Lung (tissue), 12 donors: ENCODE measurements around the gene ASZ1. TPM values are rescaled to one million over a fixed set of nuclear protein-coding genes. Genes with fewer than 3 reads are reported as not detected.

ENCODE experiments used
- ATAC-seq: fragments of 200-7000 bp; cut with Tn5 transposase; one replicate; pipeline ENCODE4 v1.9.1; 2020; ENCODE audit warnings: moderate number of reproducible peaks; ENCODE audit not compliant: insufficient read depth, low FRiP score
- DNase-seq, 3 donors: peaks; one replicate each; pipeline ENCODE4 v3.0.0-alpha.2; 2013 to 2017
- H3K27ac ChIP-seq, 2 donors: one replicate each; pipeline ENCODE4 v1.5.1; 2013; ENCODE audit warnings: mild to moderate bottlenecking in 2 of 2, moderate library complexity in 2 of 2, control low read depth in 1 of 2, inconsistent platforms in 1 of 2, low read depth in 1 of 2, low read length in 1 of 2
- H3K27me3 ChIP-seq, 3 donors: one replicate each; pipeline ENCODE4 v1.5.1; 2013; ENCODE audit warnings: low read length in 2 of 3; ENCODE audit not compliant: control insufficient read depth in 3 of 3, insufficient read depth in 3 of 3
- H3K36me3 ChIP-seq, 4 donors: one replicate each; pipeline ENCODE4 v1.5.1; 2013; ENCODE audit warnings: low read length in 4 of 4, mild to moderate bottlenecking in 1 of 4, moderate library complexity in 1 of 4; ENCODE audit not compliant: control insufficient read depth in 4 of 4, insufficient read depth in 4 of 4
- H3K4me1 ChIP-seq, 5 donors: one replicate each; pipeline ENCODE4 v1.5.1; 2013; ENCODE audit warnings: low read length in 5 of 5, mild to moderate bottlenecking in 2 of 5, moderate library complexity in 1 of 5; ENCODE audit not compliant: control insufficient read depth in 5 of 5, insufficient read depth in 5 of 5
- H3K4me3 ChIP-seq: one replicate; pipeline ENCODE4 v1.5.1; 2013; ENCODE audit warnings: mild to moderate bottlenecking, control low read depth, moderate library complexity
- H3K9ac ChIP-seq, 2 donors: one replicate each; pipeline ENCODE4 v1.5.1; 2013; ENCODE audit warnings: low read length in 2 of 2, control low read depth in 1 of 2; ENCODE audit not compliant: insufficient read depth in 1 of 2
- H3K9me3 ChIP-seq, 4 donors: one replicate each; pipeline ENCODE4 v1.5.1; 2013; ENCODE audit warnings: low read length in 3 of 4, mild to moderate bottlenecking in 1 of 4, moderate library complexity in 1 of 4; ENCODE audit not compliant: control insufficient read depth in 4 of 4, insufficient read depth in 3 of 4
- WGBS, 2 donors: extraction: QIAGEN DNeasy Blood & Tissue Kit; methylation state at CpG; one replicate each; pipeline ENCODE4 v1.1.7; 2013; 5-methylcytosine and 5-hydroxymethylcytosine counted together
- polyA plus RNA-seq, 2 donors: library from polyadenylated mRNA; stranded (reverse); fragments of 200-250 nt; gene quantifications; one replicate each; pipeline ENCODE4 v1.2.1, GENCODE V29; 2013
- total RNA-seq, 2 donors: library from RNA; depleted of rRNA in 1 of 2; stranded (reverse); fragments of >200 nt in 1 of 2; gene quantifications; one replicate each; pipeline ENCODE4 v1.2.1, GENCODE V29; 2014 to 2021
- TF ChIP-seq, protein P1 (sequence below): IDR thresholded peaks from 2 replicates; pipeline ENCODE4 v1.5.1; 2012; ENCODE audit warnings: mild to moderate bottlenecking; ENCODE audit errors: control extremely low read depth, extremely low read depth
- donor health status: control.
- donor health status: control.
- donor health status: Bipolar disorder and iron deficiency.
- donor health status: healthy.
- donor health status: DM: yes; HTN: yes; CAD: no.

The ASZ1 gene
- total and polyA plus RNA-seq, 4 donors: 0.05 to 0.40 (median 0.11) TPM

DNA sequence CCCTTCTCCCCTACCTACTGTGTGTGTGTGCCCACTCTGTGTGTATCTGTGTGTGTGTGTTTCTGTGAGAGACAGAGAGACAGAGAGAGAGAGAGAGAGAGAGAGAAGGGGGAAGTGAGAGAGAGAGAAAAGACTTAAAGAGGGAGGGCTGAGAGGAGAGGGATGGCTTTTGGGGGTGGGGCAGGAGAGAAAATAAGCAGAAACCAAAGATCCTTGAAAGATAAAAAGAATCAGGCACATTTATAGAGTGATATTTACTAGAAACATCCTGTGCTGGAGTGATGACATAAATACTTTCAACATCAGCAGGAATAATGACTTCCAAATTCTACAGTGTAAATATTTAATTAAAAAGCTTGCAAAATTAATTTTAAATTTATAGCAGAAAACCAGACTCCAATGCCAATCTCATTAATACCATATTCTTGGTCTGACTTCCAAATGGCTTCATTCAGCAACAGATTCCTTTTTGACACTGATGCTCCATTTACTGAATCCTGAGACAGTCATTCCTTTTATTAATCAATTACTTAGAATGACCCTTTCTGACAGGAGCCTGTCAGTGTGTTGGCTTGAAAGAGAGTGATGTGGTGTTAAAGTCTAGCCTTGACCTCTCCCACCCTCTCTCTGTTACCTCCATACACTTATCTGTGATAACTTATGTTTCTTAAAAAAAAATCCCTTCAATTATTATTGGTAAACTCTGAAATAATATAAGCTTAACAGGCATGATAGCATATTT lies 62.8 kb downstream of the ASZ1 start:
- Histone ChIP-seq H3K27me3 (no peaks in the 10 kb centered on the region), H3K4me3 (no peak overlapping the region), H3K27ac (no peak overlapping the region), H3K4me1 (peaks cover 0 to 50% (median 0%) of the 10 kb centered on the region in 5 donors), H3K9ac (no peak overlapping the region), H3K9me3 (no peaks in the 10 kb centered on the region), H3K36me3 (no peaks in the 10 kb centered on the region)
- DNase-seq (peak; percentile 72 to 97 (median 96)), ATAC-seq (no peak)
- TF ChIP-seq, protein P1, sequence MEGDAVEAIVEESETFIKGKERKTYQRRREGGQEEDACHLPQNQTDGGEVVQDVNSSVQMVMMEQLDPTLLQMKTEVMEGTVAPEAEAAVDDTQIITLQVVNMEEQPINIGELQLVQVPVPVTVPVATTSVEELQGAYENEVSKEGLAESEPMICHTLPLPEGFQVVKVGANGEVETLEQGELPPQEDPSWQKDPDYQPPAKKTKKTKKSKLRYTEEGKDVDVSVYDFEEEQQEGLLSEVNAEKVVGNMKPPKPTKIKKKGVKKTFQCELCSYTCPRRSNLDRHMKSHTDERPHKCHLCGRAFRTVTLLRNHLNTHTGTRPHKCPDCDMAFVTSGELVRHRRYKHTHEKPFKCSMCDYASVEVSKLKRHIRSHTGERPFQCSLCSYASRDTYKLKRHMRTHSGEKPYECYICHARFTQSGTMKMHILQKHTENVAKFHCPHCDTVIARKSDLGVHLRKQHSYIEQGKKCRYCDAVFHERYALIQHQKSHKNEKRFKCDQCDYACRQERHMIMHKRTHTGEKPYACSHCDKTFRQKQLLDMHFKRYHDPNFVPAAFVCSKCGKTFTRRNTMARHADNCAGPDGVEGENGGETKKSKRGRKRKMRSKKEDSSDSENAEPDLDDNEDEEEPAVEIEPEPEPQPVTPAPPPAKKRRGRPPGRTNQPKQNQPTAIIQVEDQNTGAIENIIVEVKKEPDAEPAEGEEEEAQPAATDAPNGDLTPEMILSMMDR: no peak

DNA sequence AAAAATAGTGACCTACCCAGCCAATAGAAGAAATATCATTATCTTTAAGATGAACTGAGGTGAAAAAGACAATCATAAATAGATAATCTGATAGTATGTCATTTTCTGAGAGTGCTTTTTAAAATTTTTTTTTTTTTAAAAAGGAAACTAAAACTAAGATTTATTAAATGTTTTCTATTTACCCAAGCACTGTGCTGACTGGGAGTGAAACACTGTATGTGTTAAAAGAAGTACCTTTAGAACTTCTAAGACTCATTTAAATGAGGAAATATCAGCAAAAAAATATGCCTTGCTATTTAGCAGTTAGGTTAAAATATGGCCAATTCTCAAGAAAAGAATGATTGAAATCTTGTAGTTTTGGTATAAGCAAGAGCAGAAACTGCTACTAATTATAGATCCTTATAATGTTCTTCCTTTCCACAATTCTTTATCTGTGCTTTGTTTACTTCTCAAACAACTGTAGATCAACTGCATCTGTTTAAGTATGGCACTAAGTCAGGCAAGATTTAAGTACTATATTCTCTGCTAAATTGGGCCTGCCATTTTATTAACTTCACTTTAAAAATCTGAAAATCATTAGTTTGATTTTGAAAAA lies 64.9 kb downstream of the ASZ1 start:
- H3K4me3 ChIP-seq: no peak overlapping the region
- H3K36me3 ChIP-seq: no peaks in the 10 kb centered on the region
- TF ChIP-seq, protein P1: no peak
- no peak overlapping the region for H3K27ac ChIP-seq
- H3K4me1 ChIP-seq: peaks cover 0 to 50% (median 0%) of the 10 kb centered on the region in 5 donors
- no peaks in the 10 kb centered on the region for H3K9me3 ChIP-seq
- peak overlapping the region in 1 of 2 donors; percentile 8 for H3K9ac ChIP-seq
- ATAC-seq: no peak
- DNase-seq: peak in 2 of 3 donors; percentile 60
- no peaks in the 10 kb centered on the region for H3K27me3 ChIP-seq

DNA sequence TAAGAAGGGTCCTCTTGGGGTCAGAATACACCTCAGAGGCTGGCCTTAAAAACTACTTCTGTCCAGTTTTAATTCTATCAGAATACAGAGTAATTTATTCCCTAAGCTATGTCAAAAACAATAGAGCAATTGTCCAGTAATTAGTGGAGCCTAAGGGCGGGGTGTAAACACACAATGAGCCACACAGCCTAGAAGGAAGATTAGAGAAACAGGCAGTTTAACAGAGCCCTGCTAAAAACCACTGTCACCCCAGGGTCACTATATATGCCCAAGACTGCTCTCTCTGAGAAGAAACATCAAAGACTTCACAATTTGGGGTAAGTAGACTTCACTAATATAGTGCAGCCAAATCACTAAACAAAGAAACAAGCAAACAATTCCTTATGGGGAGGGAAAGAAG lies 77.3 kb downstream of the ASZ1 start:
- Histone ChIP-seq H3K27me3 (no peaks in the 10 kb centered on the region), H3K36me3 (no peaks in the 10 kb centered on the region), H3K27ac (no peak overlapping the region), H3K4me3 (no peak overlapping the region), H3K4me1 (no peaks in the 10 kb centered on the region), H3K9me3 (no peaks in the 10 kb centered on the region), H3K9ac (no peak overlapping the region)
- DNase-seq (no peak), ATAC-seq (no peak)
- TF ChIP-seq, protein P1: no peak
- 86 to 97% methylated on average over 1 of the region's 1 CpG for WGBS, 2 donors
